Left colon (tissue), 2 donors: ENCODE results near the gene SPRED2. TPM values are rescaled to one million over a fixed set of nuclear protein-coding genes. Genes with fewer than 3 reads are reported as not detected.

Source experiments
- ATAC-seq: fragments of 200-7000 bp; cut with Tn5 transposase; one replicate; pipeline ENCODE4 v1.9.1; 2020; ENCODE audit warnings: mild to moderate bottlenecking, moderate library complexity
- DNase-seq, 2 donors: peaks; one replicate each; pipeline ENCODE4 v3.0.0-alpha.2; 2020
- intact Hi-C, 2 donors: fragments of 100-400 bp; cut with DNase I in 1 of 2; cut with micrococcal nuclease in 1 of 2; formaldehyde crosslinking; loops; one replicate each; pipeline versions ENCODE4 v1.11.2 to v1.14.0; 2022; cut with DNase I, micrococcal nuclease
- total RNA-seq, 2 donors: library from RNA; stranded (reverse); fragmentation: NEBNext Ultra II Directional; extraction: Animal tissue kit (Norgen Biotek cat#: 25700); gene quantifications; one replicate each; pipeline ENCODE4 v1.2.1, GENCODE V29; 2021
- donor health status: DM: no; HTN: no; CAD: no.
- donor health status: DM: yes; HTN: yes; CAD: no.

Gene SPRED2
- total RNA-seq, 2 donors from 2014 or later, result 41.5 to 57.0 TPM

- intact Hi-C loops, result no loop called here
- DNase-seq (no peak), ATAC-seq (peak; percentile 44)
Observed at GRCh38 chr2:65450393-65450792, 18.0 kb upstream of the SPRED2 start.

GRCh38 chr2:65443509-65444186 is 11.2 kb upstream of the SPRED2 start:
- intact Hi-C loops, result no loop called here
- ATAC-seq (no peak), DNase-seq (no peak)

GRCh38 chr2:65442420-65443020 is 10.1 kb upstream of the SPRED2 start:
- DNase-seq (no peak), ATAC-seq (no peak)
- intact Hi-C loops, result no loop called here

- intact Hi-C loops, result loop anchor here in 1 of 2 donors (10.0 kb wide), 1 partner anchor 174 kb away; no protein-coding TSS in a partner anchor
- DNase-seq (no peak), ATAC-seq (no peak)
Observed at GRCh38 chr2:65438137-65438899, 5.9 kb upstream of the SPRED2 start.

GRCh38 chr2:65437392-65438135 is 5.2 kb upstream of the SPRED2 start:
- ATAC-seq (no peak), DNase-seq (no peak)
- intact Hi-C loops, result loop anchor here in 1 of 2 donors (10.0 kb wide), 1 partner anchor 173 kb away; no protein-coding TSS in a partner anchor

DNA sequence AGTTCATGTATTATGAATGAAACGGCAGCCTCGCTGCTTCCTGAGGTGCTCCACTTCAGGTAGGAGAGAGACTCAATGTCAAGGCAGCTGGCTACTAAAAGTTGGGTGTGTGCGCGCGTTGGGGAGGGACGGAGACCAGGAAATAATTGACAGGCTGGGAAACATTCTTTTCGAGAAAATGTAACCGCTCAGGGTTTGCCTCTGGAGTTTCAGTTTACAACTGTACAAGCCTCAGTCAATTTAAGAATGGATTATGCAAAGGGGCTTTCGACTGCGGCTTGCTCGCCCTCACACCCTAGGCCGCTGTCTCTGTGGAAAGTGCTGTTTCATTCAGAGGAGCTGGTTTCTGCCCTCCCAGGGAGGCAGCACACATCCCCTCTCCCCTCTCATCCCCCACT is 4.4 kb upstream of the SPRED2 start:
- intact Hi-C loops, result loop anchor here in 1 of 2 donors (10.0 kb wide), 1 partner anchor 172 kb away; no protein-coding TSS in a partner anchor
- ATAC-seq (peak; percentile 44), DNase-seq (peak in 1 of 2 donors; percentile 75)

DNA sequence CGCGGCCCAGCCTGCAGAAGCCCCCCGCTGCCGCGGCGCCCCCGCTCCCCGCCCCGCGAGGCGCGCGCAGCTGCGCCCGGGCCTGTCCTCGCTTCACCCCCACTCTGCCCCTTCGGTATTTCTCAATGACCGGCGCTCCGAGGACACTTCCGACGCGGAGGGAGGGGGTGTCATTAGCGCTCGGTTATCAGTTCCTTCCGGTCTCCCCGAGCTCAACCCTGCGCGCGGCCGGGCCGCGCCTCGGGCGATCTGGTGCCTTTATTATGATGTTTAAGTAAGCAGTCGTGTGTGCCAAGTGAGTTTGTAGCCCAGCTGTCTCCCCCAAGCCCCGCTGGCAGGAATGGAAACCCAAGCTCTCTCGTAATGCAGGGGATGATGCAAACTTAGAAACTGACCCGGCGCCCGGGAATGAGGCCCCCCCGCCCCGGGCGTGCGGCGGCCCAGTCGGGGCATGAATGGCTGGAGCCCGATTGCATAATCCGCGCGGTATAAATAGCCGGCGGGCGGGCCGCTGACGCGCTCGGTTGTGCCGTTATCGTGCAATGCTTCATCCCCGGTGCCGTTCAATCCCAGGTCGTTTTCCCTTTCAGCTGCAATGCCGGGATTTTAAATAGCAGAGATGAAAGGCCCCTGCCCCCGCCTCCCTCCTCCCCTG is 3.9 kb upstream of the SPRED2 start:
- DNase-seq (peak; percentile 88), ATAC-seq (peak; percentile 63)
- intact Hi-C loops, result loop anchor here in 1 of 2 donors (10.0 kb wide), 1 partner anchor 171 kb away; no protein-coding TSS in a partner anchor

DNA sequence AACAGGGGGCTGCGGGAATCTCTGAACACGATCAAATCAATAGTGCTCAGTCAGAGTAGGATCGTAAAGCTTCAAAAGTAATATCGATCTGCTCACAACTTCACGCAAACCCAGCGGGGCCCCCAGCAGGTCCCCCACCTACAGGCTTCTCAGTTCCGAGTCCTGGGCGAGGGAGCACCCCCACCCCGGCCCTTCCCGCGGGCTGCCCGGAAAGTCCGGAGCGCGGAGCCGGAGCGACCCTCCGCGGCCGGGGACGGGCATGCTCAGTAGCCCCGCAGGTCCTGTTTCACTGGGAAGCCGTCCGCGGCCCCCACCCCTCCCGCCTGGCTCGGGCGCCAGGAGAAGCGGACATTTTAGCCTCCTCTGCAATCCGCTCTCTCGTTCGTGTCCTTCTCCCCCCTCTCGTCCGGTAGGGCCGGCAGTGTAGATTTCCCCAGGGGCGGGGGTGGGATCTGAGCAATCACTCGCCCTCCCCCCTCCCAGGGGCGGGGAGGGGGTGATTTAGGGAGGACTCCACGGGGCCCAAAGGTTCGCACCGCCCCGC is 3.3 kb upstream of the SPRED2 start:
- DNase-seq, result peak; percentile 76 to 82
- intact Hi-C loops, result loop anchor here in 1 of 2 donors (10.0 kb wide), 1 partner anchor 171 kb away; no protein-coding TSS in a partner anchor
- ATAC-seq, result peak; percentile 35

DNA sequence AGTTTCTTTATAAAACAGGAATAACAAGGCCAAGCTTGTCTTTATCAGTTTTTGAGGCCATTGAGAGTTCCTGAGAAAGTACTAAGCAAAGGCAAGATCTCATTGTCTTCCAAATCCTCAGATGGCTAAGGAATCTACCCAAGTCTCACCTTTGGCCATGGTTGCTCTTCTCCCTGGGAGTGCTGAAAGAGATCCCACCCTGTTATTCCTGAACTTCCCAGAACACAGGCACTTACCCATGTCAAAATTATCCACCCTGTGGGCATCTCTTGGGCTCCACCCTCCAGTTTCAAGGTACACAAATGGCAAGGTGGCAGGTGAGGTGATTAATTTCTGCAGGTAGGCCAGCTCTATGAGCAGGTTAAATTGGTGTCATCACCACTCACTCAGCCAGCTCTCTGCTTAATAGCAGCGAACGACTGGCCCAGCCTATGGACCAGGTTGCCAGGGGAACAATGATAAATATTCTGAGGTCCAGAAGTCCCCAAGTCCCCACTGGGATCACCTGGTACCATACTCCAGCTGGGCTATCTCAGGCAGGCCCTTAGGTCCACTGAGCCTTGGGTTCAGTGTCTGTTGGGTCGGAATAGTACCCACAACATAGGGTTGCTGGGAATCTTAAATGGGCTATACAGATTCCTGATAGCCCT is 2.3 kb upstream of the SPRED2 start:
- ATAC-seq (no peak), DNase-seq (no peak)
- intact Hi-C loops, result loop anchor here in 1 of 2 donors (10.0 kb wide), 1 partner anchor 170 kb away; no protein-coding TSS in a partner anchor

GRCh38 chr2:65431421-65432226 is 775 bp downstream of the SPRED2 start:
- intact Hi-C loops, result loop anchor here in 1 of 2 donors (10.0 kb wide), 1 partner anchor 167 kb away; no protein-coding TSS in a partner anchor
- ATAC-seq (peak; percentile 9), DNase-seq (peak; percentile 58 to 63)

GRCh38 chr2:65430603-65431420 is 1.6 kb downstream of the SPRED2 start:
- DNase-seq (peak; percentile 73 to 76), ATAC-seq (peak; percentile 48)
- intact Hi-C loops, result loop anchor here in 1 of 2 donors (10.0 kb wide), 1 partner anchor 166 kb away; no protein-coding TSS in a partner anchor

DNA sequence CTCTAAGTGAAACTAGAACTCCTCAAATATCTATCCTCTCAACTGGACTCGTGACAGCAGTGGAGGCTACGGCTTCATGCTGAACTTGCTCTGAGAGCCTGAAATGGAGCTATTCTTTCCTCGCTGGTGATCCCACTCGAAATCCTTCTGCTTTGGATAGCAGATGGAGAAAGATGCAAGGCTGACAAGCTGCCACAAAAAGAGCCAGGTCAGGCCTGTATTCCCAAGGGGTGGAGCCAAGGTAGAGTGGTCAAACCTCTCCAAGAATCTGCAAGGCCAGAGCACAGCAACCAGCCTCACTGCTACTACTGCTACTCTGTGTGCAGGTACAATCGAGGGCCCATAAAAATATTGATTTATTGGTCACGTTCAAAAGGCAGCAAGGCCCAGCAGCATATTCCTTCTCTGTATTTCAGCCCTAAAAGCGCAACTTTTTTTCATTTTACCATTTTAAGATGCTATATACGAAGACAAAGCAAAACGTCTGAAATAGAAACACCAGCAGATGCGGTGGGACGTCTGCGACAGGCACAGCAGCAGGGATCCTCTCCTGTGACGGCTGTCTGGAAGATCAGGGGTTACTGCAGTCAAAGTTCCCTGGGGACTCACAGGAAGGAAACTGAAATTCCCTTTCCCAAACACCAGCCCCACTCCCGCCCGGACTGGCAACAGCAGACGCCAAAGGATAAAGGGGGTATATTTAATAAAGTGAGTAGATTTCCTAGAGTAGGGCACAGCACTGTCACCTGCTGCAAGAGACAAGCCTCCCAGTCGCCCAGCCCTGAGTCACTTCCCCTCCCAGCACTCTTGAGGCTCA is 2.4 kb downstream of the SPRED2 start:
- DNase-seq (peak; percentile 40 to 55), ATAC-seq (peak; percentile 32)
- intact Hi-C loops, result loop anchor here in 1 of 2 donors (10.0 kb wide), 1 partner anchor 165 kb away; no protein-coding TSS in a partner anchor

DNA sequence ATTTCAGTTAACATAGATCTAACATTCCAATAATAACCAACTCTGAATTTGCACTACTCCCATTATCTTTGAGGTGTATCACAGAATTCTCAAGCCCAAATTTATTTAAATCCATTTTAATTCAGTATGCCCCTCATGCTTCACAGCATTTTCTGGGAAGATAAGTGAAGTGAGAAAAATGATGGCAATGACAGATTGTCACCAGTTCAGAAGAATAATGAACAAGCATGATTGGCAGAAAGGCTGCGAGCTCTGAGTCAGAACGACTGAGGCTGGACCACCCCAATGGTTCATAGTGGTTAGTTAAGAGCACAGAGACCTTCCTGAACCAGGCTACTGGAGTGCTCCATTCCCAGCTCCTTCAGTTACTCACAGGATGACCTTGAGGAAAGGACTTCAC is 4.9 kb downstream of the SPRED2 start:
- DNase-seq (no peak), ATAC-seq (no peak)
- intact Hi-C loops, result no loop called here

DNA sequence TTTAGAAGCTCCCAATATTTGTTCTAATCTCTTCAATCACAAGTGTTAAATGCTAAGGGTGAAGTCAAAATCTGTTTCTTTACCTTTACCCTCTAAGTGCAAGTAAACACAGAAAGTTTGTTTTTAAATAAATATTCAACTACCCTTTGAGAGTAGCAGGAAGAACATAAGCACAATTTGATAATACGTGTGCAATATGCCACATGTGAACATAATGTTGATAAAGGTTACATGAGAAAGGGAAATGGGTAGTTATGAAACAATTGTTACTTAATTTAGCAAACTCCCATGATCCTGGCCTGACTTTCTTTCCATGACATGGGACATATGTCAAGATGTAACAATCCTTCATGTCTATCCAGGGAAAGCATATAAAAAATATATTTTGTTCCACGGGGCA is 7.1 kb downstream of the SPRED2 start:
- intact Hi-C loops, result no loop called here
- no peak for DNase-seq
- no peak for ATAC-seq

DNA sequence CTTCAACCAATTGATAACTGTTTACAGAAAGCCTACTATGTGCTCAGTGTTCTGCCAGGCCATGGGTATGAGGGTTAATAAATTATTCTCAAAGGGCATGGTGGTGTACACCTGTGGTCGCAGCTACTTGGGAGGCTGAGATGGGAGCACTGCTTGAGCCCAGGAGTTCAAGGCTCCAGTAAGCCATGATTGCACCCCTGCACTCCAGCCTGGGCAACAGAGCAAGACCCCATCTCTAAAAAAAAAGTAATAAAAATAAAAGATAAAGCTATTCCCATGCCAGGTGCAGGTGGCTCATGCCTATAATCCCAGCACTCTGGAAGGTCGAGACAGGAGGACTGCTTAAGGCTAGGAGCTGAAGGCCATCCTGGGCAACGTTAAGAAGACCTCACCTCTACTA is 8.0 kb downstream of the SPRED2 start:
- ATAC-seq (no peak), DNase-seq (no peak)
- intact Hi-C loops, result no loop called here
